ENCODE measurements around the gene COL21A1.

DNA sequence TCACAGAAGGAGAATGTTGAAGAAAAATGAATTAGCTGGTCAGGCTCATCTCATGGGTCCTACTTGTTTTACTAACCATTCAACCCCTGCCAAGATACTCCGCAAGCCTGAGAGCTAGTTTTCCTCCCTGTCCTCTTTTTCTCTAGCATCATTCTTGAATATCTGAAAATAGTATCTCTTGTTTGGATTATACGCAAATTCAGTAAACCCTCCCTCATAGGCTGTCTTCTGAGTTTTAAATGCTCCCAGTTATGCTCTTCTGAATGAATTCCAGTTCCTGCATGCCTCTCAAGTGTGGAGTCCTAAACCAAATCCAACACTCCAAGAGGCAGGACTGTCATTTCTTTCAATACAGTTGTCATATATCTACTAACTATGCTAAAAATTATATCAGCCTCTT, 99.6 kb downstream of the COL21A1 start:
- TF ChIP-seq, protein P1, sequence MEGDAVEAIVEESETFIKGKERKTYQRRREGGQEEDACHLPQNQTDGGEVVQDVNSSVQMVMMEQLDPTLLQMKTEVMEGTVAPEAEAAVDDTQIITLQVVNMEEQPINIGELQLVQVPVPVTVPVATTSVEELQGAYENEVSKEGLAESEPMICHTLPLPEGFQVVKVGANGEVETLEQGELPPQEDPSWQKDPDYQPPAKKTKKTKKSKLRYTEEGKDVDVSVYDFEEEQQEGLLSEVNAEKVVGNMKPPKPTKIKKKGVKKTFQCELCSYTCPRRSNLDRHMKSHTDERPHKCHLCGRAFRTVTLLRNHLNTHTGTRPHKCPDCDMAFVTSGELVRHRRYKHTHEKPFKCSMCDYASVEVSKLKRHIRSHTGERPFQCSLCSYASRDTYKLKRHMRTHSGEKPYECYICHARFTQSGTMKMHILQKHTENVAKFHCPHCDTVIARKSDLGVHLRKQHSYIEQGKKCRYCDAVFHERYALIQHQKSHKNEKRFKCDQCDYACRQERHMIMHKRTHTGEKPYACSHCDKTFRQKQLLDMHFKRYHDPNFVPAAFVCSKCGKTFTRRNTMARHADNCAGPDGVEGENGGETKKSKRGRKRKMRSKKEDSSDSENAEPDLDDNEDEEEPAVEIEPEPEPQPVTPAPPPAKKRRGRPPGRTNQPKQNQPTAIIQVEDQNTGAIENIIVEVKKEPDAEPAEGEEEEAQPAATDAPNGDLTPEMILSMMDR (conservative IDR thresholded peaks at IDR 0.05 in 1 of 2, IDR thresholded peaks at IDR 0.05 in 1 of 2; ENCODE audit: extremely low read depth in 1 of 2, insufficient read depth in 1 of 2, low read depth in 1 of 2, low read length in 2 of 2), result no peak
- no peak for TF ChIP-seq EZH2 (IDR thresholded peaks at IDR 0.05; ENCODE audit: borderline replicate concordance, low read length)
